ENCODE measurements around the gene ROR1.
"Not testable (repeated sequence)": the region's sequence is repeated elsewhere in the genome, so short reads cannot be mapped to it uniquely, and the experiment has no call there.

The ROR1 gene

GRCh38 chr1:63794939-63795378 lies 21.1 kb downstream of the ROR1 start:
- DNase-seq, result no peak

DNA sequence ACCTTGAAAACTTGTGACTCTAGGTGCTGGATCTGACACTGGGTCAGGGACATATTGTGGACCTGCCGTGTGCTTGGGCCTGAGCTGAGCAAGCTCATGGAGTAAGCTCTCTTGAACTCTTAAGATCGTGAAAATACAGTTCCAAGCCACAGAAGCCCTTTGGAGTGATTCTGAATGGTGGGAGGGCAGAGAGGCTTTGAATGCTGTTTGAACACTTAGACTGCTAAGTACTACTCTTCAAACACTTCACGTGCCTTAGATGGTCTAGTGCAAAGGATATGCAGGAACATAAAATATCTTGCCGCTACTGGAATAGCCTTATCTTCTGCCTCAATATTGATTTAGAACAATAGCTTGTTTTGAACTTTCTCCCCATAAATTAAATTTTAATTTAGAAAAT lies 21.6 kb downstream of the ROR1 start:
- DNase-seq, result no peak

DNA sequence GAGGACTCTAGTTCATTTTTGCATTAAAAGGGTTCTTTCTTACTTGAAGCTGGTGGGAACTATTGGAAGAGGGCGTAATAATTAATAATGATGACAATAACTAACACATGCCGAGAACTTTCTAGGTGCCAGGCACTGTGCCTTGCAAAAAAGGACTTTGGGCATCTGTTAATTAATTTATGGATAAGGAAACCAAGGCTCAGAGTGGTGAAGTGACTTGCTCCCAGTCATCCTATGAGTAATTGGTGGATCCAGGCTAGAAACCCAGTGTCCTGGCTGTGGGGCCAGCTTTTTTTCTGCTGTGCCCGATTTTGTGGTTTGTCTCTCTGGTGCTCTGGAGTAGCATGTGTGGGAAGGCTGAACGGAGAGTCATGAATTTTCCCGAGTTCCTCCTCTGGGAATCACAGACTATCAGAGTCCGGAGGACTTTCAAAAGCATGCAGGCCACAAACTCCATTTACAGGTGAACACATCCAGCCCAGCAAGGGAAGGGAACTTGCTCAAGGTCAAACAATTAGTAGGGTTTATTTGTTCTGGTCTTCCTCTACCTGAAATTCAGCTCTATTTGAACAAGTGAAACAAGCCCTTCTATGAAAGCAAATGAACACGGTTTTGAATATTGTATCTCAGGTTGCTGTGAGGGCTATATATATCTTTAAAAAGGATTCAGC lies 23.4 kb downstream of the ROR1 start:
- no peak for DNase-seq

DNA sequence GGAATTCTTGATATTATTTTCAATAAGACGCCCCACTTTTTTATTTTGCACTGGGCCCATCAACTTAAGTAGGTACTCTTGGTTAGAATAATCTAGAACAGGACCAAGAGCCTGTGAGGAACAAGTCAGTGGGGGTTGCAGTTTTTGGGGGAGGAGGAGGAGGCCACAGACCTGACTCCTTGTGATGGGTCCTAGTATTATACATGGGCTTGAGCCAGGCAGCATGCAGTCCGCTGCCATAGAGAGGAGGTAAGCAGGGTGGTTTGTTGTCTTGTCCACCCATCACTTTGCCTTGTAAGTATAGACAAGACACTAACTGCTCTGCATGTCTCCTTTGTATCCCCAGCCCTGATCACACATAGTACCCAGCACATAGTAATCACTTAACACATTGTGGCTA lies 24.5 kb downstream of the ROR1 start:
- DNase-seq, result no peak

DNA sequence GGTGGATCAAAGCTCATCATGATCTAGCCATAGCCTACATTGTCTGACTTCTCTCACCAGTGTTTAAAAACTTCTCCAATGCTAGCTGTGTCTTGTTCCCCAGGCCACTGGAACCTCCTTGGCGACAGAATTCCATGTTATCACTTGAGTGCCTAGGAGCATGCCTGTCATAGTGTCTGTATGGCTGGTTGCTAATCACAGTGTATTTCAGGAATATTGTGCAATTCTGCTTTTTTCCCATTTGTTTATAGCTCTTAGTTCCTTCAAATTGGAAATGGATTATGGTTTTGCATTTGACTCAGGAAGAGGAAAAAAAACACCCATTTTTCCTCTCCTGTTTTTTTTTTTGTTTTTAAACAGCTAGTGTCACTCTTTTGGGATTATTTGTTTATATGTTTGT lies 25.5 kb downstream of the ROR1 start:
- no peak for DNase-seq

- no peak for DNase-seq
Measured at GRCh38 chr1:63799820-63800219, 26.0 kb downstream of the ROR1 start.

- no peak for DNase-seq
Measured at GRCh38 chr1:63802109-63802508, 28.3 kb downstream of the ROR1 start.

DNA sequence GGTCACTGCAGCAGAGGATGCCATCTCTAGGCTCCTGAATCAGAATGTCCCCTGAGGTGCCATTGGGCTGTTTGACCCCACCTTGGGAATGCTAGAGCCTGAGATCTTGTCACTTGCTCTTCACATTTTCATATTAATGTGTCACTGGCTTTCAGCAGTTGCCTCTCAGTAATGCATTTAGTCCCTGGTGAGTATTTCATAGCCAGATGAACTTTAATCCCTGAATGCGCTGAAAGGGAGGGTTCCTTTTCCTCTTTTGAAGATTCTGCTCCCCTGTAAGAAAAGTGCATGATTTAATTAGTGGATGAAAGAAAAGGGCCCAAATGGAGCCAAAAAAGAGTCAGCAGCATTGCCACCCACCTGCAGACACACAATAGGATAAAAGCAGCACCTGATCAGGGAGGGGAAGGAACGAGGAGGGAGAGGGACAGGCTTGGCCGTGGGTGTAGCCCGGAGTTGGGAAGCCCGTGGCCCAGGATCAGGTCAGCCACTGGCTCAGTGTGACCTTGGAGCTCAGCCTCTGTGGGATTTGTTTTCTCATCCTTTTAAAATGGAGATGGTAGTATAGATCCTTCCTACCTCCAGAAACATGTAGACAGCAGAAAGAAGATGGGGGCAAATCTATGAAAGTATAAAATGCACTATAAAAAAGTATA lies 31.1 kb downstream of the ROR1 start:
- DNase-seq, result no peak

- no peak for DNase-seq
Measured at GRCh38 chr1:63807046-63807445, 33.2 kb downstream of the ROR1 start.

- DNase-seq, result no peak
Measured at GRCh38 chr1:63810936-63811469, 37.2 kb downstream of the ROR1 start.

DNA sequence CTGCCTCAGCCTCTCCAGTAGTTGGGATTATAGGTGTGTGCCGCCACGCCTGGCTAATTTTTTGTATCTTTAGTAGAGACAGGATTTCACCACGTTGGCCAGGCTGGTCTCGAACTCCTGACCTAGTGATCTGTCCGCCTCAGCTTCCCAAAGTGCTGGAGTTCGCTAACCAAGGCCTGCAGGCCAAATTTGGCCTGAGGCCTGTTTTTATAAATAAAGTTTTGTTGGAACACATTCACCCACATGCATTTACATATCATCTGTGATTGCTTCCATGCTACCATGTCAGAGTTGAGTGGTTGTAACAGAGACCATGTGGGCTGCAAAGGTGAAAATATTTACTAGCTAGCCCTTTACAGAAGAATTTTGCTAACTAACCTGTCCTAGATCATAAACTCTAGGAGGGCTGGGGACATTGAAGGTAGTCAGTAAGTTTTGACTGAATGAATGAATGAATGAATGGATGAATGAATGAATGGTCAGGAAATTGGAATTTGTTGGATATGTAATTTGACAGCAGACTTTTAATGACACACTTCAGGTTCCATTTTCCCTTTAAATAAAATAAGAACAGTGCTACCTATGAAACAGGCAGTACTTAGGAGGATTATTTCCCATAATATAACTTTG lies 38.4 kb downstream of the ROR1 start:
- no peak for DNase-seq

- no peak for DNase-seq
Measured at GRCh38 chr1:63813829-63814277, 40.0 kb downstream of the ROR1 start.

DNA sequence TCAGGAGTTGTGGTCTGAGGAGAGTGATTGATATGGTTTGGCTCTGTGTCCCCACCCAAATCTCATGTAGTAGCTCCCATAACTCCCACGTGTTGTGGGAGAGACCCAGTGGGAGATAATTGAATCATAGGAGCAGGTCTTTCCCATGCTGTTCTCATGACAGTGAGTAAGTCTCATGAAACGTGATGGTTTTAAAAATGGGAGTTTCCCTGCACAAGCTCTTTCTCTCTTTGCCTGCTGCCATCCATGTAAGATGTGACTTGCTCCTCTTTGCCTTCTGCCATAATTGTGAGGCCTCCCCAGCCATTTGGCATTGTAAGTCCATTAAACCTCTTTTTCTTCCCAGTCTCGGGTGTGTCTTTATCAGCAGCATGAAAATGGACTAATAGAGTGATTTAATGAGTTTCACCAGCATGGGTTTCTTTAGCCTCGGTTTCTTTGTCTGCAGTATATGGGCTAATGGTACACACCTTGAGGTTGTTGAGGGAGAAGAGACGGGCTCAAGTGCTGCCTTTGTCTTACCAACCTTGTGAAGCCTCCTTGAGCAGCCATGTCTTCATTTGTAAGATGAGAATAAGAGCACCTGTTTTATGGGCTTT lies 42.5 kb downstream of the ROR1 start:
- DNase-seq, result not testable (repeated sequence)

- DNase-seq, result no peak
Measured at GRCh38 chr1:63817152-63817667, 43.4 kb downstream of the ROR1 start.

DNA sequence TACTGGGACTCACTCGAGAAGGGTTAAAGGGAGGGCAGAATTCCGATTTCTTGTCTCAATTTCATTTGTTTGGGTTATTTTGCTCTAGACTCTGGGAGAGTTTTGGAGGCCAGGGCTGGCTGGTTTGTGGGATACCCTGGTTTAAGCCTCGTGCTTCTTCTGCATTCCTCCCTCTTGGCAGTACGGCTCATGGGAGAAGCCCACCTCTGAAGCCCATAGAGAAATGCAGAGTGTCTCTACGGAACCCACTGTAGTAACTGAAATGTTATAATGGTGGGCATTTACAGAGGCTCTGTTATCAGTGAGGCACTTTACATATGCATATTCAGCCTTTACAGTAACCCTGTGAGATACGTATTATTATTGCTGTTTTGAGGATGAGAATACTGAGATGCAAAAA lies 43.9 kb downstream of the ROR1 start:
- no peak for DNase-seq

DNA sequence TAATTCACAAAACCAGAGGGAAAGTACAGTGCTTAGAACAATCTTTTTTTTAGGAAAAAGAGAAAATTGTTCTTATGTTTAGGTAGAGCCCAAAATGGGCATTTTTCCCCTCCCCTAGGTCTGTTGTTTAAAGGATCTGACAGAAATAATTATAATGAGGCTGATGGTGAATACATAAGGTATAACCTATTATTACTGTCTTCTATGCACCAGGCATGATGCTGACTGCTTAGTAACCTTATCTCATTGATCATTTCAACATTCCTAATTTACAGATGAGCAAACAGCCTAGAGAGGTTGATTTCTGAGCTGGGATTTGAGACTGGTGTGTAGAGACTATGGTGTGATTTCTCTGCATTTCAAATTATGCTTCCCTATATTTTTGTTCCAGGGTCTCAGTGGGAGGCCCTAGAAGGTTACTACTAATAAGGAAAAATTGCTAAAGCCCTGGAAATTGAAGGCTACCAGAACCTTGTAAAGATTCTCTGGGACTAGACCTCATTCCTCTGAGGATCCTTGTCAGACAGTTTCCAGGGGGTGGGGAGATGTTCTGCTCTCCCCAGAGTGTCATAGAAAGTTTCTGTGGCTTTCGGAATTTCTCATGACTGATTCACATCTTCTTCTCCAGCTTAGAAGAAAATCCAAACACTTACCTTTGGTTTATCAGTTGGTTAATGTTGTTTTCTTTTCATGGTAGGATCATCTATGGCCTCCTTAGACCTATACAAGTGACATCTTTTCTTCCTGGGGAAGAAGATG lies 44.9 kb downstream of the ROR1 start:
- no peak for DNase-seq

GRCh38 chr1:63819795-63820194 lies 46.0 kb downstream of the ROR1 start:
- DNase-seq, result no peak

DNA sequence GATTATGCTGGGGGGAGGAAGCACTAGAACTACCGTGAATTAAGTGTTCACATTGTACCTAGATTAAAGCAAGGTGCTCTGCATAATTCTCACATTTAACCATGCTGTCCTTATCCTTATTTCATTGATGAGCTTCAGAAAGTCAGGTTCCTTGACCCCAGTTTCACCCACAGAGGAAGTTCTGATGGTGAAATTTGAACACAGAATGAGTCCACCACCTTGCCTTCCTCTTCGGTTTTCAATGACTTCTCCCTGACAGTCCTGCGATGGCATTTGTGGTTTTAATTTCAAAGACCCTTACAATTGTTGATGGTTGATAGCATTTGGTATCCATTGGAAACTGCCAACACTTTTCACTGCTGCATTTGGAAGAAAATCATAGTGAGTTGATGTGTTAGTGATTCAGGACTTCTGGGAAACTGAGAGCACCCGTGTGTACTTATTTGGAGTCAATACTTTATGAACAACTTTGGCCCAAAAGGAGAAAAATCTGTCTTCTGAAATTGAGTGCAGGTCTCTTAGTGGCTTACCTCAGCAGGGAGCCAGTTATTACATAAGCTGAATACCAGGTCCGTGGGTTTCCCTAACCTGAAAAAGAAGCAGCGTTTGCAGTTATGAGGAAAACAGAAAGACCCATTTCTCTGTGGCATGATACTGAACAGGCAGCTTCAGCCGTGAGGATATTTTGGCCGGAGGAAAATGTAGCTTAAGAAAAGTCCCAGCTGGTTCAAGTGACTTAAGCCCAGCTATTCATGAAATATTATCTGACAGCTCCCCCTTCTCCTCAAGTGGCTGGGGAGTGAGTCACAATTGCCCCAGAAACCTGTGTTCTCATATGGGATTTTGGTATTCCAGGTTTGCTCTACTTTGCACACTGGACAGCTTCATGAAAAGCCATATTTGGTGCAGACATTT lies 47.5 kb downstream of the ROR1 start:
- DNase-seq, result no peak

- no peak for DNase-seq
Measured at GRCh38 chr1:63822540-63822939, 48.7 kb downstream of the ROR1 start.

DNA sequence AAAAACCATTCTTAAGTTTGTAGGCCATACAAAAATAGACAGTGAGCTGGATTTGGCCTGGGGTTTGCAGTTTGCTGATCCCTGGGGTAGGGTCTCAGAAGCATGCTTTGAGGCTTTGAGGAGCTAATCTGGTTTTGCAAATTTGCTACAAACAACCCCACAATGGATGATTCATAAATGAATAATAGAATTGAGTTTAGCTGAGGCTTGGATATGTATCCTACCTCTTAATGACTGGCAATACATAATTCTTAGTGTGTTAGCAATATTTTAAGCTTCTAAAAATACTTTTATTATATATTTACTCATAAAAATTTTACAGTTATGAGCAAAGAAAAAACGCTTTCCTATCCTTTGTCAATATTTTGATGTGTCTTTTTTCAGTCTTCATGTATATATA lies 50.6 kb downstream of the ROR1 start:
- DNase-seq, result no peak

DNA sequence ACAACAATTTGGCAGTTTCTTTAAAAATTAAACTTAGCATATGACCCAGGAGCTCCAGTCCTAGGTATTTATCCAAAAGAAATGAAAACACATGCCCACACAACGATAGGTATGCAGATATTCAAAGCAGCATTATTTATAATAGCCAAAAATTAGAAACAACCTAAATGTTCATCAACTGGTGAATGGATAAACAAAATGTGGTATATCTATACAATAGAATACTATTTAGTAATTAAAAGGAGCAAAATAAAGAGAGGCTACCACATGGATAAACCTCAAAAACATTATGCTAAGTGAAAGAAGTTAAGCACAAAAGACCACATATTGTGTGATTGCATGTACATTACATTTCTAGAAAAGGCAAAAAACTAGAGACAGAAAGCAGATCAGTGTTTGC lies 51.3 kb downstream of the ROR1 start:
- DNase-seq, result no peak
